ENCODE results near the gene KCNC4.

KCNC4 gene

GRCh38 chr1:110221119-110221518 lies 11.0 kb downstream of the KCNC4 start:
- DNase-seq (ENCODE audit: low spot score) = no peak
- H2BK5ac ChIP-seq (ENCODE audit: low read length) = no peak overlapping the region
- no peak overlapping the region for H4K8ac ChIP-seq (ENCODE audit: low read depth, low read length)
- H2BK15ac ChIP-seq (ENCODE audit: low read length) = no peak overlapping the region
- H3K27me3 ChIP-seq (ENCODE audit: control insufficient read depth in 3 of 3, insufficient read depth in 3 of 3, low read depth in 1 of 3, low read length in 3 of 3) = peaks cover 0 to 15% (median 0%) of the 10 kb centered on the region in 3 experiments
- H2BK12ac ChIP-seq (ENCODE audit: low read length) = no peak overlapping the region
- no peaks in the 10 kb centered on the region for H3K36me3 ChIP-seq (replicated peaks in 1 of 2; ENCODE audit: control insufficient read depth in 2 of 2, insufficient read depth in 2 of 2, low read length in 2 of 2)
- no peak overlapping the region for H2AK5ac ChIP-seq (ENCODE audit: low read depth, low read length)
- H4K91ac ChIP-seq (ENCODE audit: low read depth, low read length, poor library complexity) = no peak overlapping the region
- H3K18ac ChIP-seq (ENCODE audit: low read length) = no peak overlapping the region
- no peak overlapping the region for H3K4ac ChIP-seq (ENCODE audit: low read length)
- no peak overlapping the region for H2BK120ac ChIP-seq (ENCODE audit: low read depth, low read length)
- no peak overlapping the region for H3K27ac ChIP-seq (replicated peaks; ENCODE audit: low read length)
- H3K14ac ChIP-seq (ENCODE audit: low read length) = no peak overlapping the region
- no peak overlapping the region for H3K4me2 ChIP-seq (ENCODE audit: insufficient read depth, low read length, poor library complexity, severe bottlenecking)
- no peak overlapping the region for H2AFZ ChIP-seq (ENCODE audit: low read length)
- H3K4me3 ChIP-seq (ENCODE audit: low read length in 2 of 2) = no peak overlapping the region
- no peaks in the 10 kb centered on the region for H3K79me1 ChIP-seq (ENCODE audit: low read depth, low read length)
- H3K23ac ChIP-seq (ENCODE audit: low read depth, low read length, poor library complexity) = no peak overlapping the region
- no CpG with 5 or more reads among the region's 4 CpGs for WGBS, 2 donors (ENCODE audit: extremely low coverage in 2 of 2, insufficient read length in 2 of 2, insufficient replicate concordance in 1 of 2)
- no peaks in the 10 kb centered on the region for H3K4me1 ChIP-seq (ENCODE audit: control insufficient read depth in 2 of 2, insufficient read depth in 1 of 2, low read depth in 1 of 2, low read length in 2 of 2)
- H3K9ac ChIP-seq (ENCODE audit: low read depth, low read length, poor library complexity) = no peak overlapping the region
- H3K9me3 ChIP-seq (replicated peaks in 1 of 2; ENCODE audit: control insufficient read depth in 2 of 2, insufficient read depth in 1 of 2, low read depth in 1 of 2, low read length in 2 of 2) = no peaks in the 10 kb centered on the region

GRCh38 chr1:110223127-110223526 lies 13.0 kb downstream of the KCNC4 start:
- Histone ChIP-seq H2AK5ac (ENCODE audit: low read depth, low read length) (no peak overlapping the region), H3K4me3 (ENCODE audit: low read length in 2 of 2) (peak overlapping the region in 1 of 2 donors; percentile 61), H3K36me3 (replicated peaks in 1 of 2; ENCODE audit: control insufficient read depth in 2 of 2, insufficient read depth in 2 of 2, low read length in 2 of 2) (no peaks in the 10 kb centered on the region), H3K9me3 (replicated peaks in 1 of 2; ENCODE audit: control insufficient read depth in 2 of 2, insufficient read depth in 1 of 2, low read depth in 1 of 2, low read length in 2 of 2) (peaks cover 0 to 2% of the 10 kb centered on the region in 2 donors), H3K79me1 (ENCODE audit: low read depth, low read length) (no peaks in the 10 kb centered on the region), H3K27me3 (ENCODE audit: control insufficient read depth in 3 of 3, insufficient read depth in 3 of 3, low read depth in 1 of 3, low read length in 3 of 3) (peaks cover 0 to 9% (median 0%) of the 10 kb centered on the region in 3 experiments), H2BK15ac (ENCODE audit: low read length) (no peak overlapping the region), H3K18ac (ENCODE audit: low read length) (peak overlapping the region; percentile 8), H3K14ac (ENCODE audit: low read length) (no peak overlapping the region), H4K91ac (ENCODE audit: low read depth, low read length, poor library complexity) (no peak overlapping the region), H2BK12ac (ENCODE audit: low read length) (no peak overlapping the region), H3K9ac (ENCODE audit: low read depth, low read length, poor library complexity) (peak overlapping the region; percentile 61), H2BK5ac (ENCODE audit: low read length) (no peak overlapping the region), H2BK120ac (ENCODE audit: low read depth, low read length) (no peak overlapping the region), H3K4ac (ENCODE audit: low read length) (no peak overlapping the region), H3K27ac (replicated peaks; ENCODE audit: low read length) (no peak overlapping the region), H3K23ac (ENCODE audit: low read depth, low read length, poor library complexity) (peak overlapping the region; percentile 87), H2AFZ (ENCODE audit: low read length) (no peak overlapping the region), H3K4me1 (ENCODE audit: control insufficient read depth in 2 of 2, insufficient read depth in 1 of 2, low read depth in 1 of 2, low read length in 2 of 2) (peaks cover 0 to 3% of the 10 kb centered on the region in 2 donors), H3K4me2 (ENCODE audit: insufficient read depth, low read length, poor library complexity, severe bottlenecking) (no peak overlapping the region), H4K8ac (ENCODE audit: low read depth, low read length) (peak overlapping the region; percentile 94)
- DNase-seq (ENCODE audit: low spot score) = no peak
- WGBS, 2 donors (ENCODE audit: extremely low coverage in 2 of 2, insufficient read length in 2 of 2, insufficient replicate concordance in 1 of 2) = no CpG with 5 or more reads among the region's 27 CpGs

- Histone ChIP-seq H2AK5ac (ENCODE audit: low read depth, low read length) (no peak overlapping the region), H3K4me1 (ENCODE audit: control insufficient read depth in 2 of 2, insufficient read depth in 1 of 2, low read depth in 1 of 2, low read length in 2 of 2) (peaks cover 0 to 3% of the 10 kb centered on the region in 2 donors), H4K91ac (ENCODE audit: low read depth, low read length, poor library complexity) (no peak overlapping the region), H3K9me3 (replicated peaks in 1 of 2; ENCODE audit: control insufficient read depth in 2 of 2, insufficient read depth in 1 of 2, low read depth in 1 of 2, low read length in 2 of 2) (peaks cover 0 to 2% of the 10 kb centered on the region in 2 donors), H3K27me3 (ENCODE audit: control insufficient read depth in 3 of 3, insufficient read depth in 3 of 3, low read depth in 1 of 3, low read length in 3 of 3) (peaks cover 0 to 9% (median 0%) of the 10 kb centered on the region in 3 experiments), H2BK120ac (ENCODE audit: low read depth, low read length) (no peak overlapping the region), H3K79me1 (ENCODE audit: low read depth, low read length) (no peaks in the 10 kb centered on the region), H3K14ac (ENCODE audit: low read length) (no peak overlapping the region), H3K18ac (ENCODE audit: low read length) (no peak overlapping the region), H2AFZ (ENCODE audit: low read length) (no peak overlapping the region), H3K27ac (replicated peaks; ENCODE audit: low read length) (no peak overlapping the region), H3K9ac (ENCODE audit: low read depth, low read length, poor library complexity) (no peak overlapping the region), H2BK5ac (ENCODE audit: low read length) (no peak overlapping the region), H3K4ac (ENCODE audit: low read length) (no peak overlapping the region), H2BK12ac (ENCODE audit: low read length) (no peak overlapping the region), H3K23ac (ENCODE audit: low read depth, low read length, poor library complexity) (peak overlapping the region; percentile 87), H4K8ac (ENCODE audit: low read depth, low read length) (no peak overlapping the region), H3K4me2 (ENCODE audit: insufficient read depth, low read length, poor library complexity, severe bottlenecking) (no peak overlapping the region), H3K36me3 (replicated peaks in 1 of 2; ENCODE audit: control insufficient read depth in 2 of 2, insufficient read depth in 2 of 2, low read length in 2 of 2) (no peaks in the 10 kb centered on the region), H2BK15ac (ENCODE audit: low read length) (no peak overlapping the region), H3K4me3 (ENCODE audit: low read length in 2 of 2) (no peak overlapping the region)
- DNase-seq (ENCODE audit: low spot score) = no peak
- no CpG with 5 or more reads among the region's 17 CpGs for WGBS, 2 donors (ENCODE audit: extremely low coverage in 2 of 2, insufficient read length in 2 of 2, insufficient replicate concordance in 1 of 2)
These were observed 13.5 kb downstream of the KCNC4 start for GRCh38 chr1:110223581-110223980.

- no peak overlapping the region for H3K4me3 ChIP-seq (ENCODE audit: low read length in 2 of 2)
- DNase-seq (ENCODE audit: low spot score) = no peak
- H2BK15ac ChIP-seq (ENCODE audit: low read length) = no peak overlapping the region
- peaks cover 0 to 2% of the 10 kb centered on the region in 2 donors for H3K9me3 ChIP-seq (replicated peaks in 1 of 2; ENCODE audit: control insufficient read depth in 2 of 2, insufficient read depth in 1 of 2, low read depth in 1 of 2, low read length in 2 of 2)
- H2BK120ac ChIP-seq (ENCODE audit: low read depth, low read length) = no peak overlapping the region
- no peak overlapping the region for H4K8ac ChIP-seq (ENCODE audit: low read depth, low read length)
- no peak overlapping the region for H3K14ac ChIP-seq (ENCODE audit: low read length)
- no peak overlapping the region for H3K9ac ChIP-seq (ENCODE audit: low read depth, low read length, poor library complexity)
- H2BK5ac ChIP-seq (ENCODE audit: low read length) = no peak overlapping the region
- WGBS, 2 donors (ENCODE audit: extremely low coverage in 2 of 2, insufficient read length in 2 of 2, insufficient replicate concordance in 1 of 2) = no CpG with 5 or more reads among the region's 8 CpGs
- no peak overlapping the region for H3K18ac ChIP-seq (ENCODE audit: low read length)
- H3K27ac ChIP-seq (replicated peaks; ENCODE audit: low read length) = no peak overlapping the region
- H2AFZ ChIP-seq (ENCODE audit: low read length) = no peak overlapping the region
- peaks cover 0 to 3% of the 10 kb centered on the region in 2 donors for H3K4me1 ChIP-seq (ENCODE audit: control insufficient read depth in 2 of 2, insufficient read depth in 1 of 2, low read depth in 1 of 2, low read length in 2 of 2)
- no peak overlapping the region for H4K91ac ChIP-seq (ENCODE audit: low read depth, low read length, poor library complexity)
- no peak overlapping the region for H3K4me2 ChIP-seq (ENCODE audit: insufficient read depth, low read length, poor library complexity, severe bottlenecking)
- no peak overlapping the region for H2BK12ac ChIP-seq (ENCODE audit: low read length)
- no peaks in the 10 kb centered on the region for H3K79me1 ChIP-seq (ENCODE audit: low read depth, low read length)
- no peak overlapping the region for H3K4ac ChIP-seq (ENCODE audit: low read length)
- H3K27me3 ChIP-seq (ENCODE audit: control insufficient read depth in 3 of 3, insufficient read depth in 3 of 3, low read depth in 1 of 3, low read length in 3 of 3) = peaks cover 0 to 5% (median 0%) of the 10 kb centered on the region in 3 experiments
- H3K23ac ChIP-seq (ENCODE audit: low read depth, low read length, poor library complexity) = no peak overlapping the region
- no peak overlapping the region for H2AK5ac ChIP-seq (ENCODE audit: low read depth, low read length)
- no peaks in the 10 kb centered on the region for H3K36me3 ChIP-seq (replicated peaks in 1 of 2; ENCODE audit: control insufficient read depth in 2 of 2, insufficient read depth in 2 of 2, low read length in 2 of 2)
These were observed 14.3 kb downstream of the KCNC4 start for GRCh38 chr1:110224240-110224995.

Measured in neuronal stem cell (in vitro differentiated cells).